HCT116 (cell line): ENCODE measurements around the gene GPRIN2. TPM values are rescaled to one million over a fixed set of nuclear protein-coding genes. Genes with fewer than 3 reads are reported as not detected.

Experiments used
- ATAC-seq: fragments of 200-7000 bp; cut with Tn5 transposase; 2 replicates; pipeline ENCODE4 v1.9.1; 2020; ENCODE audit warnings: mild to moderate bottlenecking, moderate library complexity
- BruUV-seq: library from RNA; stranded (reverse); fragments of 400-500 nt; replicated peaks from 2 replicates; lab custom pipeline; 2021; lab: Mats Ljungman, UMichigan
- CTCF ChIA-PET: fragments of 300-600 bp; sonication (Branson Sonifier 250); formaldehyde crosslinking; loops from one replicate; lab custom pipeline; 2021; ENCODE audit warnings: antibody characterized with exemption; lab: Charles Lee
- POLR2A ChIA-PET: fragments of 300-600, 350-600 bp; sonication (Branson Sonifier 250); formaldehyde crosslinking; loops from one replicate; lab custom pipeline; 2021; ENCODE audit warnings: antibody characterized with exemption; lab: Charles Lee
- RAD21 ChIA-PET, 2 experiments: fragments of 300-600 bp; sonication (Branson Sonifier 250); formaldehyde crosslinking; loops; one replicate each; lab custom pipeline; 2023; ENCODE audit warnings: low total read pairs in 2 of 2; ENCODE audit not compliant: uncharacterized antibody in 2 of 2, unreplicated experiment in 2 of 2, low non-redundant PET in 1 of 2; lab: Charles Lee
- DNase-seq: peaks from one replicate; pipeline ENCODE4 v3.0.0-alpha.2; 2010; ENCODE audit warnings: low read depth, low spot score
- H2AFZ ChIP-seq: fragments of 200-600 bp; shearing (Covaris generic), sonication (generic); 2 replicates; pipeline ENCODE4 v1.6.1; 2017; ENCODE audit warnings: low read depth, mixed run types, mixed read lengths, antibody characterized with exemption, low read length; ENCODE audit not compliant: poor library complexity, severe bottlenecking
- H3K27ac ChIP-seq: 2 replicates; pipeline ENCODE4 v1.5.1; 2012; ENCODE audit warnings: low read depth, low read length
- H3K27me3 ChIP-seq: fragments of 200-600 bp; sonication (generic); 2 replicates; pipeline ENCODE4 v1.6.1; 2016; ENCODE audit warnings: mixed run types, low read length, mixed read lengths; ENCODE audit not compliant: insufficient read depth
- H3K36me3 ChIP-seq, 2 experiments: fragments of 200-500 bp in 1 of 2; fragments of 200-600 bp in 1 of 2; sonication (Bioruptor generic) in 1 of 2; sonication (generic) in 1 of 2; 2 replicates each; pipeline versions ENCODE4 v1.5.1 to v1.6.1; 2014 to 2016; ENCODE audit warnings: low read length in 2 of 2, inconsistent platforms in 1 of 2, mixed read lengths in 1 of 2, mixed run types in 1 of 2; ENCODE audit not compliant: insufficient read depth in 2 of 2, control insufficient read depth in 1 of 2
- H3K4me1 ChIP-seq, 2 experiments: fragments of 200-600 bp in 1 of 2; sonication (generic) in 1 of 2; 2 replicates each; pipeline versions ENCODE4 v1.5.1 to v1.6.1; 2012 to 2017; ENCODE audit warnings: low read length in 2 of 2, inconsistent platforms in 1 of 2, mild to moderate bottlenecking in 1 of 2, mixed read lengths in 1 of 2, mixed run types in 1 of 2, moderate library complexity in 1 of 2; ENCODE audit not compliant: insufficient read depth in 2 of 2, control insufficient read depth in 1 of 2
- H3K4me2 ChIP-seq: fragments of 200-600 bp; sonication (generic); 2 replicates; pipeline ENCODE4 v1.6.1; 2017; ENCODE audit warnings: mixed run types, low read length, mixed read lengths
- H3K4me3 ChIP-seq, 2 experiments: fragments of 200-600 bp in 1 of 2; sonication (generic) in 1 of 2; replicated peaks in 1 of 2; 2 replicates each; pipeline ENCODE4 v1.5.1; 2011 to 2016; ENCODE audit warnings: low read length in 2 of 2, control low read depth in 1 of 2, low read depth in 1 of 2, mild to moderate bottlenecking in 1 of 2, mixed read lengths in 1 of 2, mixed run types in 1 of 2
- H3K79me2 ChIP-seq: fragments of 200-600 bp; sonication (generic); 2 replicates; pipeline ENCODE4 v1.6.1; 2017; ENCODE audit warnings: mild to moderate bottlenecking, mixed run types, low read length, moderate library complexity, mixed read lengths; ENCODE audit not compliant: insufficient read depth
- H3K9ac ChIP-seq: fragments of 200-600 bp; sonication (generic); 2 replicates; pipeline ENCODE4 v1.6.1; 2016; ENCODE audit warnings: low read length, mixed read lengths
- H3K9me2 ChIP-seq: fragments of 200-600 bp; sonication (generic), shearing (Covaris generic); 2 replicates; pipeline ENCODE4 v1.6.1; 2017; ENCODE audit warnings: mixed run types, mild to moderate bottlenecking, moderate library complexity; ENCODE audit not compliant: insufficient read depth
- H3K9me3 ChIP-seq, 2 experiments: fragments of 200-500 bp in 1 of 2; fragments of 200-600 bp in 1 of 2; sonication (Bioruptor generic) in 1 of 2; sonication (generic) in 1 of 2; 2 replicates each; pipeline ENCODE4 v1.6.1; 2014 to 2017; ENCODE audit warnings: low read length in 2 of 2, mixed read lengths in 2 of 2, inconsistent platforms in 1 of 2, low read depth in 1 of 2, mild to moderate bottlenecking in 1 of 2, mixed run types in 1 of 2, moderate library complexity in 1 of 2; ENCODE audit not compliant: control insufficient read depth in 1 of 2, insufficient read depth in 1 of 2
- H4K20me1 ChIP-seq: fragments of 200-600 bp; sonication (generic), shearing (Covaris generic); 2 replicates; pipeline ENCODE4 v1.6.1; 2017; ENCODE audit warnings: mixed run types, mild to moderate bottlenecking, moderate library complexity; ENCODE audit not compliant: insufficient read depth
- CBX3 ChIP-seq: IDR thresholded peaks from 2 replicates; pipeline ENCODE4 v1.6.1; 2012; ENCODE audit warnings: low read depth
- CEBPB ChIP-seq: IDR thresholded peaks from 2 replicates; pipeline ENCODE4 v1.6.1; 2012; ENCODE audit warnings: low read depth
- CTCF ChIP-seq, 3 experiments: fragments of 200-600 bp in 1 of 3; sonication (generic) in 1 of 3; IDR thresholded peaks in 2 of 3; conservative IDR thresholded peaks in 1 of 3; 2 replicates each; pipeline ENCODE4 v1.5.1; 2012 to 2017; ENCODE audit warnings: low read depth in 2 of 3, low read length in 2 of 3, antibody characterized with exemption in 1 of 3, borderline replicate concordance in 1 of 3, control low read depth in 1 of 3, mild to moderate bottlenecking in 1 of 3, mixed read lengths in 1 of 3, mixed run types in 1 of 3, moderate library complexity in 1 of 3; ENCODE audit not compliant: insufficient read depth in 1 of 3
- EZH2 ChIP-seq: fragments of 200-600 bp; sonication (generic); IDR thresholded peaks from 2 replicates; pipeline ENCODE4 v1.6.1; 2017; ENCODE audit warnings: antibody characterized with exemption, mixed run types
- EZH2phosphoT487 ChIP-seq: fragments of 200-600 bp; IDR thresholded peaks from 2 replicates; pipeline ENCODE4 v1.6.1; 2018; ENCODE audit warnings: antibody characterized with exemption, borderline replicate concordance
- FOSL1 ChIP-seq: IDR thresholded peaks from 2 replicates; pipeline ENCODE4 v1.6.1; 2012; ENCODE audit warnings: low read depth
- JUND ChIP-seq: IDR thresholded peaks from 2 replicates; pipeline ENCODE4 v1.6.1; 2012
- POLR2AphosphoS5 ChIP-seq: IDR thresholded peaks from 2 replicates; pipeline ENCODE4 v1.6.1; 2011; ENCODE audit warnings: mild to moderate bottlenecking, low read depth, low read length, moderate library complexity
- RAD21 ChIP-seq: IDR thresholded peaks from 2 replicates; pipeline ENCODE4 v1.6.1; 2012; ENCODE audit warnings: low read depth, mild to moderate bottlenecking
- SIN3A ChIP-seq: IDR thresholded peaks from 2 replicates; pipeline ENCODE4 v1.6.1; 2012; ENCODE audit warnings: low read depth
- SRF ChIP-seq: IDR thresholded peaks from 2 replicates; pipeline ENCODE4 v1.6.1; 2012; ENCODE audit warnings: low read depth
- TCF7L2 ChIP-seq: IDR thresholded peaks from 2 replicates; pipeline ENCODE4 v1.7.0; 2011; ENCODE audit warnings: borderline replicate concordance, inconsistent platforms; ENCODE audit not compliant: insufficient read depth, insufficient read length; ENCODE audit errors: extremely low read depth
- YY1 ChIP-seq: IDR thresholded peaks from 2 replicates; pipeline ENCODE4 v1.6.1; 2011; ENCODE audit warnings: low read length, low read depth, moderate library complexity, mild to moderate bottlenecking; ENCODE audit not compliant: insufficient replicate concordance; ENCODE audit errors: extremely low read depth
- ZFX ChIP-seq: fragments of 450-650 bp; IDR thresholded peaks from 2 replicates; pipeline ENCODE4 v1.6.1; 2017
- intact Hi-C: fragments of 100-400 bp; cut with micrococcal nuclease; formaldehyde crosslinking; loops from 2 replicates; pipeline ENCODE4 v1.10.0; 2022
- total RNA-seq: library from RNA; stranded (reverse); gene quantifications from one replicate; pipeline ENCODE4 v1.2.1, GENCODE V29; 2021; ENCODE audit not compliant: unreplicated experiment
- TF ChIP-seq, protein P1 (sequence below): IDR thresholded peaks from 2 replicates; pipeline ENCODE4 v1.6.1; 2012; ENCODE audit warnings: low read depth
- TF ChIP-seq, protein P2 (sequence below): IDR thresholded peaks from 2 replicates; pipeline ENCODE4 v1.6.1; 2012
- TF ChIP-seq, protein P3 (sequence below): IDR thresholded peaks from 2 replicates; pipeline ENCODE4 v1.6.1; 2012

Gene GPRIN2
- total RNA-seq, 1 experiment from 2014 or later: 1.7 TPM

- no peak overlapping the region for H3K9ac ChIP-seq
- no peaks in the 10 kb centered on the region for H3K9me2 ChIP-seq
- peaks cover 5% of the 10 kb centered on the region; the same call in 1 of the 2 replicates for H3K27me3 ChIP-seq
- CTCF ChIA-PET: no interaction called here
- H3K9me3 ChIP-seq: no peaks in the 10 kb centered on the region
- no peak for TF ChIP-seq SRF
- no peak for TF ChIP-seq ZFX
- no peak for TF ChIP-seq CEBPB
- no peak for TF ChIP-seq SIN3A
- TF ChIP-seq, protein P1, sequence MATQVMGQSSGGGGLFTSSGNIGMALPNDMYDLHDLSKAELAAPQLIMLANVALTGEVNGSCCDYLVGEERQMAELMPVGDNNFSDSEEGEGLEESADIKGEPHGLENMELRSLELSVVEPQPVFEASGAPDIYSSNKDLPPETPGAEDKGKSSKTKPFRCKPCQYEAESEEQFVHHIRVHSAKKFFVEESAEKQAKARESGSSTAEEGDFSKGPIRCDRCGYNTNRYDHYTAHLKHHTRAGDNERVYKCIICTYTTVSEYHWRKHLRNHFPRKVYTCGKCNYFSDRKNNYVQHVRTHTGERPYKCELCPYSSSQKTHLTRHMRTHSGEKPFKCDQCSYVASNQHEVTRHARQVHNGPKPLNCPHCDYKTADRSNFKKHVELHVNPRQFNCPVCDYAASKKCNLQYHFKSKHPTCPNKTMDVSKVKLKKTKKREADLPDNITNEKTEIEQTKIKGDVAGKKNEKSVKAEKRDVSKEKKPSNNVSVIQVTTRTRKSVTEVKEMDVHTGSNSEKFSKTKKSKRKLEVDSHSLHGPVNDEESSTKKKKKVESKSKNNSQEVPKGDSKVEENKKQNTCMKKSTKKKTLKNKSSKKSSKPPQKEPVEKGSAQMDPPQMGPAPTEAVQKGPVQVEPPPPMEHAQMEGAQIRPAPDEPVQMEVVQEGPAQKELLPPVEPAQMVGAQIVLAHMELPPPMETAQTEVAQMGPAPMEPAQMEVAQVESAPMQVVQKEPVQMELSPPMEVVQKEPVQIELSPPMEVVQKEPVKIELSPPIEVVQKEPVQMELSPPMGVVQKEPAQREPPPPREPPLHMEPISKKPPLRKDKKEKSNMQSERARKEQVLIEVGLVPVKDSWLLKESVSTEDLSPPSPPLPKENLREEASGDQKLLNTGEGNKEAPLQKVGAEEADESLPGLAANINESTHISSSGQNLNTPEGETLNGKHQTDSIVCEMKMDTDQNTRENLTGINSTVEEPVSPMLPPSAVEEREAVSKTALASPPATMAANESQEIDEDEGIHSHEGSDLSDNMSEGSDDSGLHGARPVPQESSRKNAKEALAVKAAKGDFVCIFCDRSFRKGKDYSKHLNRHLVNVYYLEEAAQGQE: no peak
- no peak for TF ChIP-seq TCF7L2
- no peak for TF ChIP-seq JUND
- TF ChIP-seq, protein P2, sequence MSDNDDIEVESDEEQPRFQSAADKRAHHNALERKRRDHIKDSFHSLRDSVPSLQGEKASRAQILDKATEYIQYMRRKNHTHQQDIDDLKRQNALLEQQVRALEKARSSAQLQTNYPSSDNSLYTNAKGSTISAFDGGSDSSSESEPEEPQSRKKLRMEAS: no peak
- TF ChIP-seq POLR2AphosphoS5: no peak
- TF ChIP-seq EZH2: no peak
- TF ChIP-seq EZH2phosphoT487: no peak
- TF ChIP-seq, protein P3, sequence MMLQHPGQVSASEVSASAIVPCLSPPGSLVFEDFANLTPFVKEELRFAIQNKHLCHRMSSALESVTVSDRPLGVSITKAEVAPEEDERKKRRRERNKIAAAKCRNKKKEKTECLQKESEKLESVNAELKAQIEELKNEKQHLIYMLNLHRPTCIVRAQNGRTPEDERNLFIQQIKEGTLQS: no peak
- no peak for TF ChIP-seq RAD21
- TF ChIP-seq FOSL1: no peak
- no peak for TF ChIP-seq CBX3
- no peak for TF ChIP-seq YY1
- TF ChIP-seq CTCF (IDR thresholded peaks at IDR 0.05 in 2 of 3, conservative IDR thresholded peaks at IDR 0.05 in 1 of 3; ENCODE audit: borderline replicate concordance in 1 of 3, insufficient read depth in 1 of 3, low read depth in 2 of 3, low read length in 2 of 3): no peak
- H3K4me2 ChIP-seq: no peak overlapping the region
- H3K27ac ChIP-seq: no peak overlapping the region
- POLR2A ChIA-PET: no interaction called here
- H3K36me3 ChIP-seq: no peaks in the 10 kb centered on the region
- no peak overlapping the region for H3K4me3 ChIP-seq
- H4K20me1 ChIP-seq: no peaks in the 10 kb centered on the region
- intact Hi-C loops: no loop called here
- no TSS peak for BruUV-seq
- no peaks in the 10 kb centered on the region for H3K79me2 ChIP-seq
- DNase-seq: no peak
- RAD21 ChIA-PET: no interaction called here
- peaks cover 0 to 9% of the 10 kb centered on the region in 2 experiments; a peak in 1 of 4 replicates for H3K4me1 ChIP-seq
- no peak overlapping the region for H2AFZ ChIP-seq
- ATAC-seq: no peak
Measured at GRCh38 chr10:46558392-46559185, 2.1 kb upstream of the GPRIN2 start.
